SIG-M5 treated with dmso at 0.1 percent for 504 hours (cell line): ENCODE measurements around the gene METTL25B.

Experiments
- DNase-seq: peaks from one replicate; lab custom pipeline; 2025; ENCODE audit not compliant: unreplicated experiment; lab: John Stamatoyannopoulos, UW

Gene METTL25B

GRCh38 chr1:156725683-156726280 lies 2.5 kb upstream of the METTL25B start:
- DNase-seq = peak; percentile 97

- DNase-seq = peak; percentile 91
Observed at GRCh38 chr1:156726549-156727226, 1.6 kb upstream of the METTL25B start.

GRCh38 chr1:156727492-156727891 lies 777 bp upstream of the METTL25B start:
- DNase-seq = no peak

- DNase-seq = peak; percentile 100
Observed at GRCh38 chr1:156728599-156729462, 562 bp downstream of the METTL25B start, which contains the start of gene ISG20L2. Gene ISG20L2 (minus strand): TSS chr1:156728766. CDS start chr1:156727652, 1,114 bp downstream.

- DNase-seq = no peak
Observed at GRCh38 chr1:156733989-156734584, 5.8 kb downstream of the METTL25B start.

- DNase-seq = no peak
Observed at GRCh38 chr1:156738407-156738806, 10.1 kb downstream of the METTL25B start.

- DNase-seq = no peak
Observed at GRCh38 chr1:156738916-156739315, 10.6 kb downstream of the METTL25B start.

- no peak for DNase-seq
Observed at GRCh38 chr1:156740237-156740740, 12.0 kb downstream of the METTL25B start.

GRCh38 chr1:156740741-156741480 lies 12.6 kb downstream of the METTL25B start, which contains the start of gene MRPL24:
Gene MRPL24 (minus strand): TSS chr1:156741088. CDS start chr1:156738704, 2,384 bp downstream.
- DNase-seq = peak; percentile 100

GRCh38 chr1:156741481-156741983 lies 13.3 kb downstream of the METTL25B start:
- DNase-seq = no peak

GRCh38 chr1:156742017-156742416 lies 13.7 kb downstream of the METTL25B start:
- no peak for DNase-seq

GRCh38 chr1:156742801-156743200 lies 14.5 kb downstream of the METTL25B start:
- no peak for DNase-seq

- DNase-seq = no peak
Observed at GRCh38 chr1:156743367-156744302, 15.4 kb downstream of the METTL25B start.

GRCh38 chr1:156744344-156744743 lies 16.1 kb downstream of the METTL25B start:
- DNase-seq = no peak

GRCh38 chr1:156744786-156745419 lies 16.6 kb downstream of the METTL25B start:
- no peak for DNase-seq

- no peak for DNase-seq
Observed at GRCh38 chr1:156745881-156746280, 17.6 kb downstream of the METTL25B start.

- DNase-seq = no peak
Observed at GRCh38 chr1:156746406-156746727, 18.1 kb downstream of the METTL25B start.

- peak; percentile 84 for DNase-seq
Observed at GRCh38 chr1:156746728-156747631, 18.7 kb downstream of the METTL25B start.
